ENCODE measurements around the gene HES1.
"Not testable (repeated sequence)": the region's sequence is repeated elsewhere in the genome, so short reads cannot be mapped to it uniquely, and the experiment has no call there.

HES1 gene

GRCh38 chr3:194145702-194146101 is 9.8 kb downstream of the HES1 start:
- no peak for DNase-seq

- no peak for DNase-seq
Measured at GRCh38 chr3:194147679-194148078, 11.7 kb downstream of the HES1 start.

GRCh38 chr3:194148383-194148782 is 12.4 kb downstream of the HES1 start:
- no peak for DNase-seq

GRCh38 chr3:194150252-194150934 is 14.4 kb downstream of the HES1 start:
- no peak for DNase-seq

- not testable (repeated sequence) for DNase-seq
Measured at GRCh38 chr3:194150935-194151302, 15.0 kb downstream of the HES1 start.

- no peak for DNase-seq
Measured at GRCh38 chr3:194154346-194154745, 18.4 kb downstream of the HES1 start.

- DNase-seq: no peak
Measured at GRCh38 chr3:194156095-194156494, 20.1 kb downstream of the HES1 start.

- DNase-seq: no peak
Measured at GRCh38 chr3:194158942-194159439, 23.0 kb downstream of the HES1 start.

DNA sequence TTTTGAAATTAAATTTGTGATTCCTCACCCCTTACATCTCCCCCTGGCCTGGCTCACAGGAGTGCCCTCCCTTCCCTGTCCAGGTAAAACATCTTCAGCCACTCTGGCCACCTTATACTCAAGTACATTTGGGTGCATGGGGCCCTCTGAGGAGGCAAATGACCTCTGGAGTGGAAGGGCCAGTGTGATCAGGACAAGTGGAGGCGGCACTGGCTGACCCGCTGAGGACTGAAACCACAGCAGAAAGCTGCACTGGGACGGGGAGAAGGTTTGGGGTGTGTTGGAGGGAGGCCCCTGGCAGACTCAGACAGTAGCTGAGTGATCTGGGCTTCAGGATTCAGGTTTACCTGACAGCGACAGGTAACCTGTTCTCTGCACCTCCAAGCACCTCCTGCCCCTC is 24.2 kb downstream of the HES1 start:
- no peak for DNase-seq

GRCh38 chr3:194161131-194162045 is 25.4 kb downstream of the HES1 start:
- DNase-seq: no peak

- DNase-seq: no peak
Measured at GRCh38 chr3:194162070-194162678, 26.2 kb downstream of the HES1 start.

- DNase-seq: no peak
Measured at GRCh38 chr3:194162817-194163584, 27.1 kb downstream of the HES1 start.

- DNase-seq: no peak
Measured at GRCh38 chr3:194163697-194164096, 27.7 kb downstream of the HES1 start.

GRCh38 chr3:194164861-194165260 is 28.9 kb downstream of the HES1 start:
- DNase-seq: no peak

DNA sequence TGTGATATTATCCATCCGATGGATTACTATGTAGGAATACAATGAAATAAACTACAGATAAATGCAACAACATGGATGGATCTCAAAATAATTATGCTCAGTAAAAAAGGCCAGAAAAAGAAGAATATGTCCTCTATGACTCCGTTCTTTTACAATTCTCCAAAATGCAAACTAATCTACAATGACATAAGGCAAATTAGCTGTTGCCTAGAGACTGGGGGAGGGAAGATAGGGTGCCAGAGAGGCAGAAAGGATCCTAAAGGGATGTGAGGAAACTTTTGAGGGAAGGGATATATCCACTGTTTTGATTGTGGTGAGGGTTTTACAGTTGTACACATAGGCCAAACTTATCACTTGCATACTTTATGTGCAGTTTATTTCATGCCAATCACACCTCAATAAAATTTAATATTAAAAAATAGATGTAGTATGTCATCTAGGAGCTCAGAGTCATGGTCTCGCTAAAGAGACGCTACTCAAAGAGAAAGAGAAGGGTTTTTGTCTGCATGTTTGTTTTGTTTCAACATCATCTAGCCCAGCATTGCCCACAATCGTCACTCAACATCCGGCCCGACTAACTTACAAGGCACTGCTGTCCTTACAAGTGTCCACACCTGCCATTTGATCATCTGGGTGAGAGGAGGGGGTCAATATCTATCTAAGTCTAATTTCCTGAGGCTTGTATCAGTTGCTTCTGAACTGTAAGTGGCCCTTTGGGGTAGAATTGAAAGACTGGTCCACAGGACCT is 29.5 kb downstream of the HES1 start:
- DNase-seq: no peak

DNA sequence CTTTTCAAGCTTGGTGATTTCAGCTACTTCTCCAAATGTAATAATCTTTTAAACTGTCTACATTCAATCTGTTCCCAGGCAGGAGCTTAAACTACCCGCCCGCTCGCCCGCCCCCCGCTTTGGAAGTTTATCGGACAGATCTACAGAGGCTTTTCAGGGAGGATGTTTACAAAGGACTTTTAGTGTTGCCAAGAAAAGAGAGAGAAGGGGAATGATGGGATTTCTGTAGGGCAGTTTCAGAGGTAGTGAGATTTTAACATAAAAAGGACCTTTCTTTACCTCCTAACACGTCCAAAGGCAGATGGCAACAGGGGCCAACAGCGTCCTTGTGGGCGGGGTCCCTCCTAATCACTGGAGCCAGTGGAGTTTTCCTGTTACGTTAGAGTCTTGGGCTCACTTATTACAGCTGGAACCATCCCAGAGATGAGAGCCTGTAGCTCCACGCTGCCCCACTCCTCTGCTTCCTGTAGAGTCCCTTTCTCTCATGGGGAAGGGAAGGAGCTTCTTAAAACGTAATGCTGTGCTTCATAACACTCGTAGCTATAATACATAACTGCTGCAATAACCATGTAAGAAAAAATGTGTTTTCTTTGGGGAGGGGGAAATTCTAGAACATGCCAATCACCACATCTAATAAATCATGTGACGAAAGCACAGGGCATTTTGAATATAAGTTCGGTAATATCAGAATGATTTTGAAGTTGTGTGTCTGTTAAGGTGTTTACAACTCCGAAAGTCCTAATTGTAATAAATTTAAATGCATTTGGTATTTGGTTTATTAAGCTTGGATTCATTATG is 30.9 kb downstream of the HES1 start:
- no peak for DNase-seq

DNA sequence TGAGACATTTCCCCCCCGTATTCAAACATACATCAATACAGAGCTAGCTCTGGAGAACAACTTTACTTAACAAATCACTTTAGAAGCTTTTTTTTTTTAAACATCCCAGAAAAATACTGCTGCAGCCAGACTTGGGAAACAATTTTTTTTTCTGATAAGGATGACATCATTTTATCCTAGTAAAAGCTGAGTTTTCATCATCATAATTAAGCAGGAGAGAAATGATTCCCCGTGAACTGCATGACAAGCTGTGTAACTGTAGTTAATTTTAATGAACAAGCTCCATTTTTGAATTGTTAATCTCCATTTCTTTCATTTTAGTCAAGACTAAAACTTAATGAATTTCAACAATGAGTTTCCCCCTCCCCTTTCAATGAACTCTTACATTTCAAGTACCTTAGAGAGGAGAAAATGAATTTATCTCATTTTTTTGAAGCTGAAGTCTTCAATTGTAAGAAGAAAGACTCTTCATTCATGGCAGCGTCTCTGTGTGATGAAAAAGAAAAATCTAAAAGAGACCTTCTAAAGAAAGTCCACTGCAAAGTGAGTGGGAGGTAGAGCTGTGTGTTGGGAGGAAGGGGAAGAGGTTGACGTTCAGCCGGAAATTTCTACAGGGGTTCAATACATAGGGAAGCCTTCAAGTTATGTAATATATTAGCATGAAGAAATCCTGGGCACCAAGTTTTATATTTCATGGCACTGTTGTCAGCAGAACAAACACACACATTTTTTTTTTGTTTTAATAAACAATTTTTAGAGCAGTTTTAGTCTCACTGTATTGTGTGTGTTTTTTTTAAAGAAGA is 31.7 kb downstream of the HES1 start:
- no peak for DNase-seq

DNA sequence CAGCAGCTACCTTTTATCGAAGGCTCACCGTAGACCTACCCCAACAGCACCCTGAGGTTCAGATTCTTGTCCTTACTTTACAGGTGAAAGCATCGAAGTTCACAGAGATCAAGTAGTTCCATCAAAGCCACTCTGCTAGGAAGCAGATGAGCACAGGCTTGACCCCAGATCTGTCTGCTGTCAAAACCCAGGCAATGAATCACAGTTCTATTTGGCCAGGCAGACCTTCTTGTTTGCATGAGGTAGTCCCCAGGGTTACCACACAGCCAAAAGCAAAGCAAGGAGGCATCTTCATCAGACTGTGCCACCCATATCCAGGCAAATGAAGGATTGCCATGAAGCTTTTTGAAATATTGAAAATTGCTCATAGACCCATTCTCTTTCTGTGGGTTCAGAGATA is 33.0 kb downstream of the HES1 start:
- no peak for DNase-seq

- no peak for DNase-seq
Measured at GRCh38 chr3:194169595-194169994, 33.6 kb downstream of the HES1 start.

- no peak for DNase-seq
Measured at GRCh38 chr3:194170793-194171192, 34.8 kb downstream of the HES1 start.

Measured in CD4-positive, alpha-beta T cell treated with Interleukin-17A for 4 hours (primary cell).